Measurements from ENCODE around the gene PRDM15.

The PRDM15 gene

GRCh38 chr21:41784456-41785102, 94.6 kb downstream of the PRDM15 start:
- no peaks in the 10 kb centered on the region for H4K20me1 ChIP-seq (ENCODE audit: insufficient read depth, low read length)
- no peaks in the 10 kb centered on the region for H3K4me1 ChIP-seq (ENCODE audit: low read length)
- TF ChIP-seq CTCF (IDR thresholded peaks at IDR 0.05; ENCODE audit: low read depth, low read length) (no peak), EZH2phosphoT487 (IDR thresholded peaks at IDR 0.05; ENCODE audit: low read depth) (no peak)
- H3K36me3 ChIP-seq (replicated peaks; ENCODE audit: low read depth, low read length) = no peaks in the 10 kb centered on the region
- H3K79me2 ChIP-seq (ENCODE audit: low read length) = no peaks in the 10 kb centered on the region
- no peak overlapping the region for H3K4me2 ChIP-seq (ENCODE audit: low read length)
- no peak overlapping the region for H3K27ac ChIP-seq (ENCODE audit: low read length)
- peaks cover 6% of the 10 kb centered on the region for H3K27me3 ChIP-seq (ENCODE audit: low read depth, low read length)
- no peak overlapping the region for H3K4me3 ChIP-seq (ENCODE audit: low read length)
- no peak overlapping the region for H3K9ac ChIP-seq (ENCODE audit: low read length)
- no peak overlapping the region for H2AFZ ChIP-seq (ENCODE audit: low read depth, low read length)
- no peaks in the 10 kb centered on the region for H3K9me3 ChIP-seq (ENCODE audit: insufficient read depth, low read length)

GRCh38 chr21:41783476-41784180, 95.5 kb downstream of the PRDM15 start:
- H3K27me3 ChIP-seq (ENCODE audit: low read depth, low read length) = peaks cover 6% of the 10 kb centered on the region
- no peaks in the 10 kb centered on the region for H3K79me2 ChIP-seq (ENCODE audit: low read length)
- TF ChIP-seq EZH2phosphoT487 (IDR thresholded peaks at IDR 0.05; ENCODE audit: low read depth) (no peak), CTCF (IDR thresholded peaks at IDR 0.05; ENCODE audit: low read depth, low read length) (no peak)
- H3K27ac ChIP-seq (ENCODE audit: low read length) = no peak overlapping the region
- H3K36me3 ChIP-seq (replicated peaks; ENCODE audit: low read depth, low read length) = no peaks in the 10 kb centered on the region
- H3K4me3 ChIP-seq (ENCODE audit: low read length) = no peak overlapping the region
- H4K20me1 ChIP-seq (ENCODE audit: insufficient read depth, low read length) = no peaks in the 10 kb centered on the region
- no peak overlapping the region for H3K9ac ChIP-seq (ENCODE audit: low read length)
- no peaks in the 10 kb centered on the region for H3K4me1 ChIP-seq (ENCODE audit: low read length)
- no peaks in the 10 kb centered on the region for H3K9me3 ChIP-seq (ENCODE audit: insufficient read depth, low read length)
- H3K4me2 ChIP-seq (ENCODE audit: low read length) = no peak overlapping the region
- H2AFZ ChIP-seq (ENCODE audit: low read depth, low read length) = no peak overlapping the region

GRCh38 chr21:41781050-41781410, 98.1 kb downstream of the PRDM15 start:
- Histone ChIP-seq H3K9me3 (ENCODE audit: insufficient read depth, low read length) (no peaks in the 10 kb centered on the region), H3K79me2 (ENCODE audit: low read length) (no peaks in the 10 kb centered on the region), H3K4me3 (ENCODE audit: low read length) (no peak overlapping the region), H3K36me3 (replicated peaks; ENCODE audit: low read depth, low read length) (no peaks in the 10 kb centered on the region), H3K9ac (ENCODE audit: low read length) (no peak overlapping the region), H3K4me1 (ENCODE audit: low read length) (no peaks in the 10 kb centered on the region), H3K27me3 (ENCODE audit: low read depth, low read length) (peaks cover 6% of the 10 kb centered on the region), H2AFZ (ENCODE audit: low read depth, low read length) (no peak overlapping the region), H3K27ac (ENCODE audit: low read length) (no peak overlapping the region), H4K20me1 (ENCODE audit: insufficient read depth, low read length) (no peaks in the 10 kb centered on the region), H3K4me2 (ENCODE audit: low read length) (no peak overlapping the region)
- TF ChIP-seq CTCF (IDR thresholded peaks at IDR 0.05; ENCODE audit: low read depth, low read length) (no peak), EZH2phosphoT487 (IDR thresholded peaks at IDR 0.05; ENCODE audit: low read depth) (no peak)

- H3K9ac ChIP-seq (ENCODE audit: low read length) = no peak overlapping the region
- H2AFZ ChIP-seq (ENCODE audit: low read depth, low read length) = no peak overlapping the region
- no peaks in the 10 kb centered on the region for H3K4me1 ChIP-seq (ENCODE audit: low read length)
- TF ChIP-seq CTCF (IDR thresholded peaks at IDR 0.05; ENCODE audit: low read depth, low read length) (no peak), EZH2phosphoT487 (IDR thresholded peaks at IDR 0.05; ENCODE audit: low read depth) (no peak)
- H3K27me3 ChIP-seq (ENCODE audit: low read depth, low read length) = peaks cover 6% of the 10 kb centered on the region
- no peaks in the 10 kb centered on the region for H3K9me3 ChIP-seq (ENCODE audit: insufficient read depth, low read length)
- H3K79me2 ChIP-seq (ENCODE audit: low read length) = no peaks in the 10 kb centered on the region
- no peak overlapping the region for H3K4me3 ChIP-seq (ENCODE audit: low read length)
- no peak overlapping the region for H3K27ac ChIP-seq (ENCODE audit: low read length)
- no peaks in the 10 kb centered on the region for H3K36me3 ChIP-seq (replicated peaks; ENCODE audit: low read depth, low read length)
- no peaks in the 10 kb centered on the region for H4K20me1 ChIP-seq (ENCODE audit: insufficient read depth, low read length)
- no peak overlapping the region for H3K4me2 ChIP-seq (ENCODE audit: low read length)
Observed at GRCh38 chr21:41780337-41781049, 98.7 kb downstream of the PRDM15 start.

All from OCI-LY3 (cell line).